ENCODE results near the gene FSCN2.

FSCN2 gene

DNA sequence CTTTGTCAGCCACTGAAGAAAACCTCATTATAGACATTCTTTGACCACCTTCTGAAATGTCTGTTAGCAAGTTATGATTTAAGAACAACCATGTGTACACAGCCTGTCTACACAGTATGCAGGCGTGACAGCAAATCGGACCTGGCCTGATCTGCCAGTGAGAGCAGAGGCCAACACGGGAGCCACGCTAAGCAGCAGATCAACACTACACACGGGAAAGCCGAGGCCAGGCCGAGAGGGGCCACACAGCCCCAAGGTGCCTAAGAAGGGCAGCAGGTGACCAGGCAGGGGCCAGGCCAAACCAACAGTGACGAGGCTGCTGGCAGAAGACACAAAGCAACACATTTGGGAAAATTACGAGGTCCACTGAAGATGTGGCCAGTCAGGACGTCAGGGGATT lies 40.2 kb downstream of the FSCN2 start:
- no peak overlapping the region for H3K4me3 ChIP-seq (ENCODE audit: low read depth, low read length)
- TF ChIP-seq, protein P1, sequence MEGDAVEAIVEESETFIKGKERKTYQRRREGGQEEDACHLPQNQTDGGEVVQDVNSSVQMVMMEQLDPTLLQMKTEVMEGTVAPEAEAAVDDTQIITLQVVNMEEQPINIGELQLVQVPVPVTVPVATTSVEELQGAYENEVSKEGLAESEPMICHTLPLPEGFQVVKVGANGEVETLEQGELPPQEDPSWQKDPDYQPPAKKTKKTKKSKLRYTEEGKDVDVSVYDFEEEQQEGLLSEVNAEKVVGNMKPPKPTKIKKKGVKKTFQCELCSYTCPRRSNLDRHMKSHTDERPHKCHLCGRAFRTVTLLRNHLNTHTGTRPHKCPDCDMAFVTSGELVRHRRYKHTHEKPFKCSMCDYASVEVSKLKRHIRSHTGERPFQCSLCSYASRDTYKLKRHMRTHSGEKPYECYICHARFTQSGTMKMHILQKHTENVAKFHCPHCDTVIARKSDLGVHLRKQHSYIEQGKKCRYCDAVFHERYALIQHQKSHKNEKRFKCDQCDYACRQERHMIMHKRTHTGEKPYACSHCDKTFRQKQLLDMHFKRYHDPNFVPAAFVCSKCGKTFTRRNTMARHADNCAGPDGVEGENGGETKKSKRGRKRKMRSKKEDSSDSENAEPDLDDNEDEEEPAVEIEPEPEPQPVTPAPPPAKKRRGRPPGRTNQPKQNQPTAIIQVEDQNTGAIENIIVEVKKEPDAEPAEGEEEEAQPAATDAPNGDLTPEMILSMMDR (IDR thresholded peaks at IDR 0.05; ENCODE audit: insufficient read depth, low read depth, low read length, missing control alignments) = no peak
- no peak for DNase-seq (ENCODE audit: low read depth)

DNA sequence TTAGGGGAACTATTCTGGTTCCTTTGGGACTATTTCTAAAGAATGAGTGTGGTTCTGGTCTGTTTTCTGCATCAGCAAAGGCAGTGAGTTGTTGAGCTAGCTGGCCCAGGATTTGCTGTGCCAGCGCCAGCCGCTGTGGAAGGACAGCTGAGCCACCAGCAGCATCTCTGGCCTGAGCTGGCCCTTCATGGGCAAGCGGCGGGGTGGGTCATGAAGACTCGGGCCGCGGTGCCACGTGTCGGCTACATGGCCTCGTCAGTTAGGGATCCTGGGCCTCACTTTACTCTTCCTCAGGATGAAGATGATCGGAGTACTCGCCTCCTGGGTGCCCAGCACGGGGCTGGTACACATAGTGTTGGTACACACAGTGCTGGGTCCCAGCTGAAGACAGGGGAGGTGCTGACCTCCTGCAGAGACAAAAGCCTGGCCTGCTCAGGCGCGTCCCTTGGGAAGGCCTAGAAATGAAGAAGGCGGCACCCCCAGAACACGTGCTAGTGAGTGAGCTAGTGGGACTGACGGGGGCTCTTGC lies 41.9 kb downstream of the FSCN2 start:
- DNase-seq (ENCODE audit: low read depth) = no peak
- H3K4me3 ChIP-seq (ENCODE audit: low read depth, low read length) = no peak overlapping the region
- TF ChIP-seq, protein P1 (IDR thresholded peaks at IDR 0.05; ENCODE audit: insufficient read depth, low read depth, low read length, missing control alignments) = no peak

GRCh38 chr17:81570964-81571363 lies 42.8 kb downstream of the FSCN2 start:
- TF ChIP-seq, protein P1 (IDR thresholded peaks at IDR 0.05; ENCODE audit: insufficient read depth, low read depth, low read length, missing control alignments) = no peak
- DNase-seq (ENCODE audit: low read depth) = no peak
- no peak overlapping the region for H3K4me3 ChIP-seq (ENCODE audit: low read depth, low read length)

DNA sequence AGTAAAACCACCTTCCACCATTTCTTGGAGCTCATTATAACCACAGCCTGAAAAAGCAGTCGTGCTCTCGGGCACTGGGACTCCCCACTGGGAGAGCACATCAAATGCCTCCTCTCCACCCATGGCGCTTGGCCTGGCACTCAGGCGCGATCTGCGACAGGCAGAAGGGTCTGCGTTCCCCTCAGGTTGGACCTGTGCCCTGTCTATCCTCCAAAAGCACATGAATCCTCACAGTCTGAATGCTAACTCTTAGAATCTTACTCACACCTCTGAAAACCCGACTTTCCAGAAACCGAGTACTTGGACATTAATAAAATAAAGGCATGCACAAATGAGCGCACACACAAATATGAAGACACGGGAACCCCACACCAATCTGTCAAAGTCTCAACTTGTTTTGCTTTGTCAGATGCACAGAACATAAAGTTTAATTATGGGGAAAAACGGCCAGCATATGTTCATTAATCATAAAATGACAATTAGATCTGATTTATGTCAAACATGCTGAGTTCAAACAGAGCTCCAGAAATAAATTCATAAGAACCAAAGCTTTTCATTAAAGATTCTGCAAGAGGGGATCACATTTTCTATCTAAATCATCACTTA lies 44.5 kb downstream of the FSCN2 start:
- TF ChIP-seq, protein P1 (IDR thresholded peaks at IDR 0.05; ENCODE audit: insufficient read depth, low read depth, low read length, missing control alignments) = no peak

GRCh38 chr17:81573794-81574642 lies 45.8 kb downstream of the FSCN2 start:
- no peak overlapping the region for H3K4me3 ChIP-seq (ENCODE audit: low read depth, low read length)
- TF ChIP-seq, protein P1 (IDR thresholded peaks at IDR 0.05; ENCODE audit: insufficient read depth, low read depth, low read length, missing control alignments) = no peak
- no peak for DNase-seq (ENCODE audit: low read depth)

More for the DNA sequence above, 44.5 kb downstream of the FSCN2 start:
- no peak for DNase-seq (ENCODE audit: low read depth)
- H3K4me3 ChIP-seq (ENCODE audit: low read depth, low read length) = no peak overlapping the region

GRCh38 chr17:81574643-81574956 lies 46.4 kb downstream of the FSCN2 start:
- TF ChIP-seq, protein P1 (IDR thresholded peaks at IDR 0.05; ENCODE audit: insufficient read depth, low read depth, low read length, missing control alignments) = no peak
- DNase-seq (ENCODE audit: low read depth) = no peak

More at GRCh38 chr17:81574643-81574956, 46.4 kb downstream of the FSCN2 start:
- H3K4me3 ChIP-seq (ENCODE audit: low read depth, low read length) = no peak overlapping the region

All from GM12865 (cell line).